IMR-90 (cell line): ENCODE data around the gene KCTD12. TPM values are rescaled to one million over a fixed set of nuclear protein-coding genes. Genes with fewer than 3 reads are reported as not detected.

ENCODE experiments used
- ATAC-seq: fragments of 200-7000 bp; cut with Tn5 transposase; 2 replicates; pipeline ENCODE4 v1.9.1; 2020; ENCODE audit warnings: low read depth, mild to moderate bottlenecking, moderate library complexity
- BruUV-seq: library from RNA; stranded (reverse); fragments of 400-500 nt; replicated peaks from 2 replicates; lab custom pipeline; 2021; lab: Mats Ljungman, UMichigan
- CTCF ChIA-PET: fragments of 300-600 bp; formaldehyde crosslinking; extraction: SDS; loops from one replicate; lab custom pipeline; 2021; ENCODE audit warnings: antibody characterized with exemption; lab: Yijun Ruan, JAX
- POLR2A ChIA-PET: fragments of 300-600 bp; sonication (Branson Sonifier 250); formaldehyde crosslinking; loops from one replicate; lab custom pipeline; 2022; ENCODE audit warnings: antibody characterized with exemption; ENCODE audit not compliant: unreplicated experiment; lab: Charles Lee
- DNase-seq: peaks from one replicate; pipeline ENCODE4 v3.0.0; 2013
- H2AFZ ChIP-seq: replicated peaks from 2 replicates; pipeline ENCODE3; 2013; ENCODE audit warnings: low read length, mild to moderate bottlenecking; ENCODE audit not compliant: poor library complexity
- H2AK5ac ChIP-seq: 2 replicates; pipeline ENCODE4 v1.6.1; 2013; ENCODE audit warnings: low read depth, low read length, inconsistent platforms
- H2AK9ac ChIP-seq: replicated peaks from 2 replicates; pipeline ENCODE3; 2013; ENCODE audit warnings: mild to moderate bottlenecking, low read depth, low read length, moderate library complexity; ENCODE audit not compliant: poor library complexity
- H2BK120ac ChIP-seq: 2 replicates; pipeline ENCODE4 v1.6.1; 2013; ENCODE audit warnings: low read depth, low read length, inconsistent platforms
- H2BK15ac ChIP-seq: 3 replicates; pipeline ENCODE4 v1.6.1; 2013; ENCODE audit warnings: low read depth, low read length, inconsistent platforms
- H2BK20ac ChIP-seq: 2 replicates; pipeline ENCODE4 v1.6.1; 2013; ENCODE audit warnings: low read depth, mild to moderate bottlenecking, inconsistent platforms, low read length, moderate library complexity
- H2BK5ac ChIP-seq: 2 replicates; pipeline ENCODE4 v1.6.1; 2013; ENCODE audit warnings: mild to moderate bottlenecking, low read depth, low read length, inconsistent platforms; ENCODE audit not compliant: poor library complexity, severe bottlenecking
- H3K14ac ChIP-seq: replicated peaks from 2 replicates; pipeline ENCODE4 v1.6.1; 2013; ENCODE audit warnings: low read depth, low read length, inconsistent platforms
- H3K18ac ChIP-seq: 2 replicates; pipeline ENCODE4 v1.6.1; 2013; ENCODE audit warnings: low read depth, low read length, control low read depth
- H3K23ac ChIP-seq: 2 replicates; pipeline ENCODE4 v1.6.1; 2013; ENCODE audit warnings: low read depth, low read length, inconsistent platforms
- H3K27ac ChIP-seq: 2 replicates; pipeline ENCODE4 v1.5.1; 2013; ENCODE audit warnings: mild to moderate bottlenecking, control low read depth, low read length; ENCODE audit not compliant: insufficient read depth
- H3K27me3 ChIP-seq: 2 replicates; pipeline ENCODE4 v1.6.1; 2013; ENCODE audit warnings: low read length; ENCODE audit not compliant: control insufficient read depth, insufficient read depth
- H3K36me3 ChIP-seq: 2 replicates; pipeline ENCODE4 v1.6.1; 2013; ENCODE audit warnings: low read length, mixed read lengths; ENCODE audit not compliant: control insufficient read depth, insufficient read depth
- H3K4ac ChIP-seq: 2 replicates; pipeline ENCODE4 v1.6.1; 2013; ENCODE audit warnings: low read depth, low read length, inconsistent platforms
- H3K4me1 ChIP-seq: 2 replicates; pipeline ENCODE4 v1.6.1; 2013; ENCODE audit warnings: low read length, mixed read lengths; ENCODE audit not compliant: control insufficient read depth, insufficient read depth
- H3K4me2 ChIP-seq: 2 replicates; pipeline ENCODE4 v1.6.1; 2013; ENCODE audit warnings: low read depth, mild to moderate bottlenecking, control low read depth, low read length, moderate library complexity
- H3K4me3 ChIP-seq: 2 replicates; pipeline ENCODE4 v1.5.1; 2013; ENCODE audit warnings: low read depth, mild to moderate bottlenecking, control low read depth, low read length, moderate library complexity; ENCODE audit not compliant: insufficient read depth
- H3K56ac ChIP-seq: 2 replicates; pipeline ENCODE4 v1.6.1; 2013; ENCODE audit warnings: low read length, inconsistent platforms; ENCODE audit not compliant: insufficient read depth; ENCODE audit errors: extremely low read depth
- H3K79me1 ChIP-seq, 2 experiments: 2 replicates each; pipeline ENCODE4 v1.6.1; 2013; ENCODE audit warnings: low read length in 2 of 2, inconsistent platforms in 1 of 2, low read depth in 1 of 2
- H3K9ac ChIP-seq: 2 replicates; pipeline ENCODE4 v1.6.1; 2013; ENCODE audit warnings: low read depth, low read length, control low read depth
- H3K9me1 ChIP-seq: 2 replicates; pipeline ENCODE4 v1.6.1; 2013; ENCODE audit warnings: low read length, inconsistent platforms; ENCODE audit not compliant: insufficient read depth
- H3K9me3 ChIP-seq: 2 replicates; pipeline ENCODE4 v1.6.1; 2013; ENCODE audit warnings: low read length; ENCODE audit not compliant: control insufficient read depth, insufficient read depth
- H4K20me1 ChIP-seq: 2 replicates; pipeline ENCODE4 v1.6.1; 2013; ENCODE audit warnings: low read length, inconsistent platforms; ENCODE audit not compliant: insufficient read depth
- H4K5ac ChIP-seq: 2 replicates; pipeline ENCODE4 v1.6.1; 2013; ENCODE audit warnings: mild to moderate bottlenecking, low read depth, low read length, control low read depth
- H4K8ac ChIP-seq, 2 experiments: 2 replicates each; pipeline ENCODE4 v1.6.1; 2013; ENCODE audit warnings: low read depth in 2 of 2, low read length in 2 of 2, control low read depth in 1 of 2, inconsistent platforms in 1 of 2
- H4K91ac ChIP-seq: 2 replicates; pipeline ENCODE4 v1.6.1; 2013; ENCODE audit warnings: low read depth, low read length, inconsistent platforms; ENCODE audit not compliant: insufficient read depth
- CHD1 ChIP-seq: IDR thresholded peaks from 2 replicates; pipeline ENCODE4 v1.6.1; 2012; ENCODE audit warnings: low read depth, low read length, improper control_type of control experiment
- ELK1 ChIP-seq: fragments of 150-350 bp; IDR thresholded peaks from 2 replicates; pipeline ENCODE4 v1.6.1; 2016; ENCODE audit warnings: low read depth, mild to moderate bottlenecking, low read length, moderate library complexity, borderline replicate concordance
- FOS ChIP-seq: fragments of 150-350 bp; IDR thresholded peaks from 2 replicates; pipeline ENCODE4 v1.6.1; 2016; ENCODE audit warnings: low read depth, low read length
- NFE2L2 ChIP-seq: fragments of 150-350 bp; IDR thresholded peaks from 2 replicates; pipeline ENCODE4 v1.6.1; 2016; ENCODE audit warnings: low read depth, mild to moderate bottlenecking, low read length
- POLR2A ChIP-seq: IDR thresholded peaks from 2 replicates; pipeline ENCODE4 v1.6.1; 2012; ENCODE audit warnings: mild to moderate bottlenecking, low read depth, low read length
- SMC3 ChIP-seq: fragments of 150-350 bp; IDR thresholded peaks from 2 replicates; pipeline ENCODE4 v1.6.1; 2016; ENCODE audit warnings: low read depth, mild to moderate bottlenecking, antibody characterized with exemption, low read length, moderate library complexity
- WGBS, 2 experiments: methylation state at CpG; one replicate each; pipeline versions ENCODE4 v1.1.5 to v1.1.7; 2013; ENCODE audit warnings: missing lambda C conversion rate in 2 of 2; ENCODE audit not compliant: insufficient read length in 1 of 2; ENCODE audit errors: extremely low coverage in 2 of 2; 5-methylcytosine and 5-hydroxymethylcytosine counted together
- dilution Hi-C: fragments of 300-500 bp; cut with HindIII; formaldehyde crosslinking; loops from one replicate; pipeline ENCODE4 v1.14.3; 2018; ENCODE audit warnings: low sequenced_read_pairs; ENCODE audit not compliant: unreplicated experiment
- in situ Hi-C: fragments of 300-500 bp; cut with MboI; formaldehyde crosslinking; loops from 3 replicates; pipeline ENCODE4 v1.14.3; 2019; ENCODE audit warnings: low sequenced_read_pairs, inconsistent platforms, mixed read lengths
- intact Hi-C: fragments of 100-400 bp; cut with micrococcal nuclease; formaldehyde crosslinking; loops from 2 replicates; pipeline ENCODE4 v1.10.0; 2022
- polyA plus RNA-seq, 3 experiments: library from polyadenylated mRNA; depleted of rRNA; stranded (reverse); fragments of >200 nt; gene quantifications; 2 replicates each; pipeline ENCODE4 v1.2.3, GENCODE V29; 2012; ENCODE audit warnings: low replicate concordance in 1 of 3
- total RNA-seq: library from RNA; depleted of rRNA; stranded (reverse); fragments of >200 nt; gene quantifications from 2 replicates; pipeline ENCODE4 v1.2.3, GENCODE V29; 2012
- TF ChIP-seq, protein P1 (sequence below): fragments of 150-350 bp; IDR thresholded peaks from 2 replicates; pipeline ENCODE4 v1.6.1; 2017; ENCODE audit warnings: mild to moderate bottlenecking, antibody characterized with exemption, low read length, low read depth

KCTD12 gene
- total and polyA plus RNA-seq, 2 of the 4 experiments (the other 2 are of a cell fraction): 1.8 to 1.9 TPM

DNA sequence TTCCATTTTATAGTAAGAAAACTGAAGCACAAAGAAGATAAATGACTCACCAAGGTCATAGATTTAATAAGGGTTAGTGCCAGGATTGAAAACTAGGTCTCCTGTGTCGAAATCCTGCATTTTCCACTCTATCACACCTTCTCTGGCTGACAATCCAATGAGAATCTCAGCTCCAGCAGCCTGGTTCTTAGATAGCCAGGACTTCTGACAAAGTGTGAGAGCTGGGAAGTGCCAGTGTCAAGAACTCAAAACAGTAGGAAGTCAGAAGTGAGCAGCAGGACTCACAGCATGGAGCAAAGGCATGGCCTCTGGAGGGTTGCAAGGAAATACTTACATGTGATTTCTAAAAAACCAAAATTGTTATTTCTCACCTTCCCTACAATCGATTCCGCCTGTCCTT is 24.3 kb downstream of the KCTD12 start:
- Histone ChIP-seq H3K79me1 (no peaks in the 10 kb centered on the region), H3K4me3 (no peak overlapping the region), H3K36me3 (no peaks in the 10 kb centered on the region), H2BK5ac (no peak overlapping the region), H2BK20ac (no peak overlapping the region), H3K9me1 (no peaks in the 10 kb centered on the region), H3K9me3 (no peaks in the 10 kb centered on the region), H2AK5ac (no peak overlapping the region), H3K27ac (no peak overlapping the region), H3K4me1 (no peaks in the 10 kb centered on the region), H4K8ac (no peak overlapping the region), H3K27me3 (no peaks in the 10 kb centered on the region; the same call in 1 of the 2 replicates), H3K4me2 (no peak overlapping the region), H2AFZ (no peak overlapping the region), H3K23ac (no peak overlapping the region), H2BK120ac (no peak overlapping the region), H4K91ac (no peak overlapping the region), H4K5ac (no peak overlapping the region), H3K14ac (no peak overlapping the region), H2AK9ac (no peak overlapping the region), H3K18ac (no peak overlapping the region), H2BK15ac (no peak overlapping the region), H4K20me1 (no peaks in the 10 kb centered on the region), H3K4ac (no peak overlapping the region), H3K9ac (no peak overlapping the region), H3K56ac (no peak overlapping the region)
- no peak for TF ChIP-seq SMC3
- TF ChIP-seq, protein P1, sequence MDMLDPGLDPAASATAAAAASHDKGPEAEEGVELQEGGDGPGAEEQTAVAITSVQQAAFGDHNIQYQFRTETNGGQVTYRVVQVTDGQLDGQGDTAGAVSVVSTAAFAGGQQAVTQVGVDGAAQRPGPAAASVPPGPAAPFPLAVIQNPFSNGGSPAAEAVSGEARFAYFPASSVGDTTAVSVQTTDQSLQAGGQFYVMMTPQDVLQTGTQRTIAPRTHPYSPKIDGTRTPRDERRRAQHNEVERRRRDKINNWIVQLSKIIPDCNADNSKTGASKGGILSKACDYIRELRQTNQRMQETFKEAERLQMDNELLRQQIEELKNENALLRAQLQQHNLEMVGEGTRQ: no peak
- TF ChIP-seq FOS: no peak
- TF ChIP-seq CHD1: no peak
- no peak for TF ChIP-seq POLR2A
- no peak for TF ChIP-seq NFE2L2
- TF ChIP-seq ELK1: no peak
- ATAC-seq: no peak
- in situ Hi-C loops: no loop called here
- no peak for DNase-seq
- ChIA-PET POLR2A (no interaction called here), CTCF (no interaction called here)
- intact Hi-C loops: no loop called here
- 56% methylated on average over 2 of the region's 3 CpGs; no CpG with 5 or more reads in 1 of the 2 experiments for WGBS, 2 experiments
- dilution Hi-C loops: no loop called here
- BruUV-seq: no TSS peak
